ENCODE measurements around the gene NBAS. TPM values are rescaled to one million over a fixed set of nuclear protein-coding genes. Genes with fewer than 3 reads are reported as not detected.

The NBAS gene
- total and polyA plus RNA-seq, 2 experiments from 2014 or later = 21.2 to 51.8 TPM

GRCh38 chr2:15145046-15145817 is 415.9 kb downstream of the NBAS start:
- Histone ChIP-seq H3K36me3 (ENCODE audit: low read depth) (no peaks in the 10 kb centered on the region), H3K27me3 (replicated peaks; ENCODE audit: insufficient read depth) (no peaks in the 10 kb centered on the region), H3K79me2 (ENCODE audit: insufficient read depth) (no peaks in the 10 kb centered on the region), H3F3A (ENCODE audit: insufficient read depth) (no peaks in the 10 kb centered on the region), H3K4me3 (no peak overlapping the region), H3K9ac (no peak overlapping the region), H4K20me1 (ENCODE audit: insufficient read depth) (no peaks in the 10 kb centered on the region), H3K9me2 (ENCODE audit: insufficient read depth) (no peaks in the 10 kb centered on the region), H3K27ac (no peak overlapping the region), H3K4me2 (ENCODE audit: unreplicated experiment) (no peak overlapping the region), H2AFZ (no peak overlapping the region), H3K9me3 (ENCODE audit: low read depth) (no peaks in the 10 kb centered on the region), H3K4me1 (ENCODE audit: insufficient read depth) (no peaks in the 10 kb centered on the region)
- WGBS, 2 experiments (ENCODE audit: low coverage in 1 of 2, low lambda C conversion rate in 2 of 2, missing lambda C conversion rate in 2 of 2) = 55 to 58% methylated on average over 5 of the region's 5 CpGs
- no peak for TF ChIP-seq EZH2 (IDR thresholded peaks at IDR 0.05; ENCODE audit: insufficient read depth, poor library complexity, severe bottlenecking)
- no peak for TF ChIP-seq EZH2phosphoT487 (IDR thresholded peaks at IDR 0.05; ENCODE audit: insufficient read depth, low read depth)
- peak; percentile 11 for DNase-seq
- in situ Hi-C loops (cut with MboI) = no loop called here

GRCh38 chr2:15142069-15142689 is 419.0 kb downstream of the NBAS start:
- Histone ChIP-seq H2AFZ (no peak overlapping the region), H3K9me3 (ENCODE audit: low read depth) (no peaks in the 10 kb centered on the region), H3K27ac (no peak overlapping the region), H3K9ac (no peak overlapping the region), H3K27me3 (replicated peaks; ENCODE audit: insufficient read depth) (no peaks in the 10 kb centered on the region), H3K4me2 (ENCODE audit: unreplicated experiment) (no peak overlapping the region), H3K36me3 (ENCODE audit: low read depth) (no peaks in the 10 kb centered on the region), H3F3A (ENCODE audit: insufficient read depth) (no peaks in the 10 kb centered on the region), H4K20me1 (ENCODE audit: insufficient read depth) (no peaks in the 10 kb centered on the region), H3K79me2 (ENCODE audit: insufficient read depth) (no peaks in the 10 kb centered on the region), H3K4me3 (no peak overlapping the region), H3K4me1 (ENCODE audit: insufficient read depth) (no peaks in the 10 kb centered on the region), H3K9me2 (ENCODE audit: insufficient read depth) (no peaks in the 10 kb centered on the region)
- WGBS, 2 experiments (ENCODE audit: low coverage in 1 of 2, low lambda C conversion rate in 2 of 2, missing lambda C conversion rate in 2 of 2) = 55 to 57% methylated on average over 14 of the region's 14 CpGs
- no peak for DNase-seq
- TF ChIP-seq EZH2phosphoT487 (IDR thresholded peaks at IDR 0.05; ENCODE audit: insufficient read depth, low read depth) = no peak
- TF ChIP-seq EZH2 (IDR thresholded peaks at IDR 0.05; ENCODE audit: insufficient read depth, poor library complexity, severe bottlenecking) = no peak
- in situ Hi-C loops (cut with MboI) = no loop called here

GRCh38 chr2:15141211-15141610 is 419.9 kb downstream of the NBAS start:
- in situ Hi-C loops (cut with MboI) = no loop called here
- H3K27ac ChIP-seq = no peak overlapping the region
- no peak for DNase-seq
- no peak overlapping the region for H3K4me2 ChIP-seq (ENCODE audit: unreplicated experiment)
- H3F3A ChIP-seq (ENCODE audit: insufficient read depth) = no peaks in the 10 kb centered on the region
- TF ChIP-seq EZH2phosphoT487 (IDR thresholded peaks at IDR 0.05; ENCODE audit: insufficient read depth, low read depth) (no peak), EZH2 (IDR thresholded peaks at IDR 0.05; ENCODE audit: insufficient read depth, poor library complexity, severe bottlenecking) (no peak)
- H3K9me2 ChIP-seq (ENCODE audit: insufficient read depth) = no peaks in the 10 kb centered on the region
- no peaks in the 10 kb centered on the region for H3K9me3 ChIP-seq (ENCODE audit: low read depth)
- no peak overlapping the region for H2AFZ ChIP-seq
- no peak overlapping the region for H3K9ac ChIP-seq
- no peak overlapping the region for H3K4me3 ChIP-seq
- H3K4me1 ChIP-seq (ENCODE audit: insufficient read depth) = no peaks in the 10 kb centered on the region
- H4K20me1 ChIP-seq (ENCODE audit: insufficient read depth) = no peaks in the 10 kb centered on the region
- WGBS, 2 experiments (ENCODE audit: low coverage in 1 of 2, low lambda C conversion rate in 2 of 2, missing lambda C conversion rate in 2 of 2) = 46 to 50% methylated on average over 7 of the region's 7 CpGs
- H3K27me3 ChIP-seq (replicated peaks; ENCODE audit: insufficient read depth) = no peaks in the 10 kb centered on the region
- no peaks in the 10 kb centered on the region for H3K79me2 ChIP-seq (ENCODE audit: insufficient read depth)
- no peaks in the 10 kb centered on the region for H3K36me3 ChIP-seq (ENCODE audit: low read depth)

GRCh38 chr2:15136639-15137038 is 424.5 kb downstream of the NBAS start:
- H3K36me3 ChIP-seq (ENCODE audit: low read depth) = no peaks in the 10 kb centered on the region
- H2AFZ ChIP-seq = no peak overlapping the region
- TF ChIP-seq EZH2phosphoT487 (IDR thresholded peaks at IDR 0.05; ENCODE audit: insufficient read depth, low read depth) = no peak
- TF ChIP-seq EZH2 (IDR thresholded peaks at IDR 0.05; ENCODE audit: insufficient read depth, poor library complexity, severe bottlenecking) = no peak
- no peak overlapping the region for H3K4me3 ChIP-seq
- H3F3A ChIP-seq (ENCODE audit: insufficient read depth) = no peaks in the 10 kb centered on the region
- in situ Hi-C loops (cut with MboI) = no loop called here
- H3K9me2 ChIP-seq (ENCODE audit: insufficient read depth) = no peaks in the 10 kb centered on the region
- H3K9me3 ChIP-seq (ENCODE audit: low read depth) = no peaks in the 10 kb centered on the region
- WGBS, 2 experiments (ENCODE audit: low coverage in 1 of 2, low lambda C conversion rate in 2 of 2, missing lambda C conversion rate in 2 of 2) = 42 to 55% methylated on average over 6 of the region's 6 CpGs
- no peak overlapping the region for H3K4me2 ChIP-seq (ENCODE audit: unreplicated experiment)
- H4K20me1 ChIP-seq (ENCODE audit: insufficient read depth) = no peaks in the 10 kb centered on the region
- no peak for DNase-seq
- no peaks in the 10 kb centered on the region for H3K4me1 ChIP-seq (ENCODE audit: insufficient read depth)
- H3K79me2 ChIP-seq (ENCODE audit: insufficient read depth) = no peaks in the 10 kb centered on the region
- H3K9ac ChIP-seq = no peak overlapping the region
- H3K27me3 ChIP-seq (replicated peaks; ENCODE audit: insufficient read depth) = no peaks in the 10 kb centered on the region
- H3K27ac ChIP-seq = no peak overlapping the region

Data from GM23248 (cell line).